Panc1 (cell line): ENCODE results near the gene PXDN. TPM values are rescaled to one million over a fixed set of nuclear protein-coding genes. Genes with fewer than 3 reads are reported as not detected.
A peak's percentile ranks its signal among the peaks of the same experiment; 100 is the strongest.

ENCODE experiments used
- ATAC-seq: fragments of 200-7000 bp; cut with Tn5 transposase; 2 replicates; pipeline ENCODE4 v1.9.1; 2020; ENCODE audit warnings: mild to moderate bottlenecking, moderate library complexity
- BruUV-seq: library from RNA; stranded (reverse); fragments of 400-500 nt; replicated peaks from 2 replicates; lab custom pipeline; 2021; lab: Mats Ljungman, UMichigan
- CTCF ChIA-PET: fragments of 300-600 bp; sonication (Branson Sonifier 250); formaldehyde crosslinking; loops from one replicate; lab custom pipeline; 2022; ENCODE audit warnings: antibody characterized with exemption; lab: Charles Lee
- POLR2A ChIA-PET: fragments of 300-600 bp; sonication (Branson Sonifier 250); formaldehyde crosslinking; loops from one replicate; lab custom pipeline; 2022; ENCODE audit warnings: antibody characterized with exemption; lab: Charles Lee
- DNase-seq: peaks from one replicate; pipeline ENCODE4 v3.0.0-alpha.2; 2010; ENCODE audit warnings: low read depth, low spot score
- H3K27ac ChIP-seq: 2 replicates; pipeline ENCODE4 v1.5.1; 2011; ENCODE audit warnings: mild to moderate bottlenecking, low read length, inconsistent platforms
- H3K27me3 ChIP-seq: fragments of 200-500 bp; sonication (Bioruptor generic); 2 replicates; pipeline ENCODE4 v1.6.0; 2014; ENCODE audit warnings: low read length, inconsistent platforms; ENCODE audit not compliant: control insufficient read depth, insufficient read depth
- H3K36me3 ChIP-seq: fragments of 200-500 bp; sonication (Bioruptor generic); 2 replicates; pipeline ENCODE4 v1.5.1; 2014; ENCODE audit warnings: inconsistent platforms, mild to moderate bottlenecking, low read length, moderate library complexity; ENCODE audit not compliant: control insufficient read depth, insufficient read depth
- H3K4me1 ChIP-seq: 2 replicates; pipeline ENCODE4 v1.5.1; 2011; ENCODE audit warnings: inconsistent platforms, mild to moderate bottlenecking, low read length, moderate library complexity; ENCODE audit not compliant: control insufficient read depth, insufficient read depth
- H3K4me3 ChIP-seq, 2 experiments: 2 replicates each; pipeline ENCODE4 v1.5.1; 2011 to 2012; ENCODE audit warnings: low read depth in 2 of 2, low read length in 2 of 2, mild to moderate bottlenecking in 2 of 2, inconsistent platforms in 1 of 2, moderate library complexity in 1 of 2
- H3K9me3 ChIP-seq: fragments of 200-500 bp; sonication (Bioruptor generic); 2 replicates; pipeline ENCODE4 v1.5.1; 2014; ENCODE audit warnings: low read depth, mild to moderate bottlenecking, inconsistent platforms, low read length, moderate library complexity; ENCODE audit not compliant: control insufficient read depth, insufficient read depth
- POLR2AphosphoS5 ChIP-seq: IDR thresholded peaks from 2 replicates; pipeline ENCODE4 v1.6.1; 2012; ENCODE audit warnings: mild to moderate bottlenecking, low read depth, low read length, moderate library complexity
- SIN3A ChIP-seq: IDR thresholded peaks from 2 replicates; pipeline ENCODE4 v1.6.1; 2012; ENCODE audit warnings: low read depth, mild to moderate bottlenecking, low read length, moderate library complexity, borderline replicate concordance; ENCODE audit not compliant: insufficient read depth
- TCF7L2 ChIP-seq: IDR thresholded peaks from 2 replicates; pipeline ENCODE4 v1.6.1; 2011; ENCODE audit warnings: mild to moderate bottlenecking, low read depth, low read length, inconsistent platforms
- in situ Hi-C: cut with HindIII; loops from 2 replicates; pipeline ENCODE4 v1.10.0; 2016; ENCODE audit warnings: low sequenced_read_pairs, low pct_unique_long_range_greater_than_20kb
- intact Hi-C: fragments of 100-400 bp; cut with micrococcal nuclease; formaldehyde crosslinking; loops from one replicate; pipeline ENCODE4 v1.10.0; 2022; ENCODE audit not compliant: unreplicated experiment
- total RNA-seq: library from RNA; stranded (reverse); gene quantifications from one replicate; pipeline ENCODE4 v1.2.1, GENCODE V29; 2021; ENCODE audit not compliant: unreplicated experiment
- TF ChIP-seq, protein P1 (sequence below): fragments of 450-650 bp; IDR thresholded peaks from 2 replicates; pipeline ENCODE4 v1.5.1; 2017; ENCODE audit warnings: mild to moderate bottlenecking
- TF ChIP-seq, protein P2 (sequence below), 2 experiments: IDR thresholded peaks; 2 replicates each; pipeline ENCODE4 v1.6.1; 2011 to 2012; ENCODE audit warnings: low read depth in 2 of 2, control low read depth in 1 of 2, low read length in 1 of 2, mild to moderate bottlenecking in 1 of 2, moderate library complexity in 1 of 2; ENCODE audit not compliant: insufficient read depth in 1 of 2

PXDN gene
- total RNA-seq, 1 experiment from 2014 or later, result 2.5 TPM

DNA sequence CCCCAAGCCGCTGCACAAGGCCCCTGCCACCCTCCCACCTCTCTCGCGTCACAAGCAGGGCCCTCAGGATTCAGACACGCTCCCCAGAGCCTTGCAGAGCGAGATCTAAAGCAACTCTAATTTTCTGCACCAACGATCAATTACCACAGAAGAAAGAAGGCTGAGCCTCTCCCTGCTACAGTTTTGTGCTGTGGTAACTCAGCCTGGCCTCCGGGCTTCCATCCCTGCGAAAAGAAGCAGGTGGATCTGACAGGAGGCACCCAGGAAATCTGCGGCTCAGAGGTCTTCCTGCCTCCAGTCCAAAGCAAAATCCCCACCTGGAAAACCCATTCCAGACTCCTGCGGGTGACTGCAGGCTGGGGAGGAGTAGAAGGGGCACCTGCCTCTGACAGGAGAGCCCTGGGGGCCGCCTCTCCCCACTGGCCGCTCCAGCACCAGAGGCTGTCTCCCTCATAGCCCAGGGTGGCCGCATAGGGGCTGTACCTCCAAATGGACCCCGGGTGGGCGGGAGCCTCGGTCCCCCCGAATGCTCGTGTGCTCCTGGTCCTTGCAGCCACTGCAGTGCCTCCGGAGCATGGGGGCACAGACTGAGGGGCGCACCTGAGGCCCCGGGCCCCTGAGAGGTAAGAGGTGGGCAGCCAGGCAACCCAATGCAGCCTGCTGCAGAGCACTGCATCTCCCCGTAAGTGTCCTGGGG, 31.0 kb downstream of the PXDN start:
- ATAC-seq (peak; percentile 6; the same call in 1 of the 2 replicates), DNase-seq (no peak)
- intact Hi-C loops, result no loop called here
- H3K27me3 ChIP-seq, result no peaks in the 10 kb centered on the region
- ChIA-PET POLR2A (interaction anchor here (0.6 kb wide), 1 partner anchor 1452 kb away, joined by 4 read pairs; no protein-coding TSS in a partner anchor), CTCF (no interaction called here)
- in situ Hi-C loops, result no loop called here
- H3K4me3 ChIP-seq, result no peak overlapping the region
- H3K9me3 ChIP-seq, result no peaks in the 10 kb centered on the region
- peaks cover 11% of the 10 kb centered on the region for H3K4me1 ChIP-seq
- no peak for TF ChIP-seq TCF7L2
- no peak for TF ChIP-seq SIN3A
- TF ChIP-seq, protein P1, sequence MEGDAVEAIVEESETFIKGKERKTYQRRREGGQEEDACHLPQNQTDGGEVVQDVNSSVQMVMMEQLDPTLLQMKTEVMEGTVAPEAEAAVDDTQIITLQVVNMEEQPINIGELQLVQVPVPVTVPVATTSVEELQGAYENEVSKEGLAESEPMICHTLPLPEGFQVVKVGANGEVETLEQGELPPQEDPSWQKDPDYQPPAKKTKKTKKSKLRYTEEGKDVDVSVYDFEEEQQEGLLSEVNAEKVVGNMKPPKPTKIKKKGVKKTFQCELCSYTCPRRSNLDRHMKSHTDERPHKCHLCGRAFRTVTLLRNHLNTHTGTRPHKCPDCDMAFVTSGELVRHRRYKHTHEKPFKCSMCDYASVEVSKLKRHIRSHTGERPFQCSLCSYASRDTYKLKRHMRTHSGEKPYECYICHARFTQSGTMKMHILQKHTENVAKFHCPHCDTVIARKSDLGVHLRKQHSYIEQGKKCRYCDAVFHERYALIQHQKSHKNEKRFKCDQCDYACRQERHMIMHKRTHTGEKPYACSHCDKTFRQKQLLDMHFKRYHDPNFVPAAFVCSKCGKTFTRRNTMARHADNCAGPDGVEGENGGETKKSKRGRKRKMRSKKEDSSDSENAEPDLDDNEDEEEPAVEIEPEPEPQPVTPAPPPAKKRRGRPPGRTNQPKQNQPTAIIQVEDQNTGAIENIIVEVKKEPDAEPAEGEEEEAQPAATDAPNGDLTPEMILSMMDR, result no peak
- no peak for TF ChIP-seq POLR2AphosphoS5
- TF ChIP-seq, protein P2, sequence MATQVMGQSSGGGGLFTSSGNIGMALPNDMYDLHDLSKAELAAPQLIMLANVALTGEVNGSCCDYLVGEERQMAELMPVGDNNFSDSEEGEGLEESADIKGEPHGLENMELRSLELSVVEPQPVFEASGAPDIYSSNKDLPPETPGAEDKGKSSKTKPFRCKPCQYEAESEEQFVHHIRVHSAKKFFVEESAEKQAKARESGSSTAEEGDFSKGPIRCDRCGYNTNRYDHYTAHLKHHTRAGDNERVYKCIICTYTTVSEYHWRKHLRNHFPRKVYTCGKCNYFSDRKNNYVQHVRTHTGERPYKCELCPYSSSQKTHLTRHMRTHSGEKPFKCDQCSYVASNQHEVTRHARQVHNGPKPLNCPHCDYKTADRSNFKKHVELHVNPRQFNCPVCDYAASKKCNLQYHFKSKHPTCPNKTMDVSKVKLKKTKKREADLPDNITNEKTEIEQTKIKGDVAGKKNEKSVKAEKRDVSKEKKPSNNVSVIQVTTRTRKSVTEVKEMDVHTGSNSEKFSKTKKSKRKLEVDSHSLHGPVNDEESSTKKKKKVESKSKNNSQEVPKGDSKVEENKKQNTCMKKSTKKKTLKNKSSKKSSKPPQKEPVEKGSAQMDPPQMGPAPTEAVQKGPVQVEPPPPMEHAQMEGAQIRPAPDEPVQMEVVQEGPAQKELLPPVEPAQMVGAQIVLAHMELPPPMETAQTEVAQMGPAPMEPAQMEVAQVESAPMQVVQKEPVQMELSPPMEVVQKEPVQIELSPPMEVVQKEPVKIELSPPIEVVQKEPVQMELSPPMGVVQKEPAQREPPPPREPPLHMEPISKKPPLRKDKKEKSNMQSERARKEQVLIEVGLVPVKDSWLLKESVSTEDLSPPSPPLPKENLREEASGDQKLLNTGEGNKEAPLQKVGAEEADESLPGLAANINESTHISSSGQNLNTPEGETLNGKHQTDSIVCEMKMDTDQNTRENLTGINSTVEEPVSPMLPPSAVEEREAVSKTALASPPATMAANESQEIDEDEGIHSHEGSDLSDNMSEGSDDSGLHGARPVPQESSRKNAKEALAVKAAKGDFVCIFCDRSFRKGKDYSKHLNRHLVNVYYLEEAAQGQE (IDR thresholded peaks at IDR 0.05; ENCODE audit: insufficient read depth in 1 of 2, low read depth in 2 of 2, low read length in 1 of 2), result no peak
- BruUV-seq, result no TSS peak
- peak overlapping the region; percentile 31; the same call in 1 of the 2 replicates for H3K27ac ChIP-seq
- H3K36me3 ChIP-seq, result no peaks in the 10 kb centered on the region

DNA sequence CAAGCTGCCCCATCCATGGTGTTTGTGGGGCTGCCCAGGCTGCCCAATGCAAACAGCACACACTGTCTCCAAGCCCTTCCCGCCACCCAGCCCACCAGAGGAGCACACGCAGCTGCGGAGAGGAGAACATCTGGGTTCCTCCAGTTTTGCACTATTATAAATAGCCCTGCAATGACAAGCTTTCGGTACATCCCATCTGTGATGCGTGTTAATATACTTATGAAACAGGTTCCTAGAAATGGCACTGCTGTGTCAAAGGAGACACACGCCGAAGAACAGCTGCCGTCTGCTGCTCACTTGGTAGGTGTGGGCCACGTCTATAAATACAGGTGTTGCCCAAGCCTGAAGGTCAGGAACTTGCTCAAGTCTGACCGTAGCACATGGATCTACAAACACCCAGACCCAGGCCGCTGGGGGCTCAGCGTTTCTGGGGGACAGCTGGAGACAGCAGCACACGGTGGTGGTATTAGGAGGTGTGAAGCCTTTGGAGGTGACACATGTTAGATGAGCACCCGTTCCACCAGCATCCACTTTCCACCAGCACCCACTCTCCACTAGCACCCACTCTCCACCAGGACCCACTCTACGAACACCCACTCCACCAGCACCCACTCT, 34.3 kb downstream of the PXDN start:
- no peaks in the 10 kb centered on the region for H3K27me3 ChIP-seq
- H3K36me3 ChIP-seq, result no peaks in the 10 kb centered on the region
- in situ Hi-C loops (no loop called here), intact Hi-C loops (no loop called here)
- H3K4me3 ChIP-seq, result no peak overlapping the region
- H3K9me3 ChIP-seq, result no peaks in the 10 kb centered on the region
- ChIA-PET CTCF (no interaction called here), POLR2A (no interaction called here)
- TF ChIP-seq, protein P1, result no peak
- TF ChIP-seq, protein P2 (IDR thresholded peaks at IDR 0.05; ENCODE audit: insufficient read depth in 1 of 2, low read depth in 2 of 2, low read length in 1 of 2), result no peak
- TF ChIP-seq POLR2AphosphoS5, result no peak
- no peak for TF ChIP-seq SIN3A
- TF ChIP-seq TCF7L2, result no peak
- no TSS peak for BruUV-seq
- no peak for DNase-seq
- peak overlapping the region; percentile 54; the same call in 1 of the 2 replicates for H3K27ac ChIP-seq
- ATAC-seq, result no peak
- peaks cover 20% of the 10 kb centered on the region for H3K4me1 ChIP-seq
